Natural killer cell (primary cell): ENCODE data around the gene SLC9A8. TPM values are rescaled to one million over a fixed set of nuclear protein-coding genes. Genes with fewer than 3 reads are reported as not detected.

ENCODE experiments used
- ATAC-seq, 3 donors: fragments of 150-1000 bp in 2 of 3; fragments of 200-7000 bp in 1 of 3; cut with Tn5 transposase; 1 replicate in 1 of 3; 2 replicates in 2 of 3; pipeline ENCODE4 v1.10.0; 2021; ENCODE audit warnings: mild to moderate bottlenecking in 2 of 3, moderate library complexity in 2 of 3
- DNase-seq, 2 donors: peaks; one replicate each; pipeline versions ENCODE4 v3.0.0 to v3.0.0-alpha.2; 2013 to 2021; ENCODE audit warnings: mixed read lengths in 1 of 2
- H3K27ac ChIP-seq: one replicate; pipeline ENCODE4 v1.5.1; 2013; ENCODE audit warnings: mild to moderate bottlenecking, low read length
- H3K27me3 ChIP-seq: one replicate; pipeline ENCODE4 v1.6.1; 2013; ENCODE audit warnings: low read length; ENCODE audit not compliant: control insufficient read depth, insufficient read depth
- H3K36me3 ChIP-seq: one replicate; pipeline ENCODE4 v1.6.1; 2013; ENCODE audit warnings: low read length; ENCODE audit not compliant: control insufficient read depth, insufficient read depth
- H3K4me1 ChIP-seq: one replicate; pipeline ENCODE4 v1.6.1; 2013; ENCODE audit warnings: low read length; ENCODE audit not compliant: control insufficient read depth, insufficient read depth
- H3K4me3 ChIP-seq: one replicate; pipeline ENCODE4 v1.5.1; 2013; ENCODE audit warnings: low read length
- H3K9me3 ChIP-seq: one replicate; pipeline ENCODE4 v1.6.1; 2013; ENCODE audit warnings: low read length; ENCODE audit not compliant: control insufficient read depth, insufficient read depth
- H3K27ac Mint-ChIP-seq, 2 donors: one replicate each; pipeline ENCODE4 v1.8.0; 2022; ENCODE audit warnings: mild to moderate bottlenecking in 2 of 2, mixed read lengths in 2 of 2, moderate library complexity in 1 of 2
- H3K27me3 Mint-ChIP-seq, 2 donors: one replicate each; pipeline ENCODE4 v1.8.0; 2022; ENCODE audit warnings: low read depth in 2 of 2, mixed read lengths in 2 of 2
- H3K36me3 Mint-ChIP-seq: one replicate; pipeline ENCODE4 v1.8.0; 2022; ENCODE audit warnings: mixed read lengths
- H3K4me1 Mint-ChIP-seq, 2 donors: one replicate each; pipeline ENCODE4 v1.8.0; 2022; ENCODE audit warnings: mixed read lengths in 2 of 2
- H3K4me3 Mint-ChIP-seq: one replicate; pipeline ENCODE4 v1.8.0; 2022; ENCODE audit warnings: mild to moderate bottlenecking, moderate library complexity, mixed read lengths
- H3K9me3 Mint-ChIP-seq, 2 donors: one replicate each; pipeline ENCODE4 v1.8.0; 2022; ENCODE audit warnings: mixed read lengths in 2 of 2
- CTCF ChIP-seq: fragments of 200-600 bp; IDR thresholded peaks from one replicate; pipeline ENCODE4 v1.8.0; 2022; ENCODE audit warnings: antibody characterized with exemption
- WGBS: methylation state at CpG from one replicate; pipeline ENCODE4 v1.1.7; 2013; ENCODE audit warnings: missing lambda C conversion rate; ENCODE audit not compliant: insufficient coverage; 5-methylcytosine and 5-hydroxymethylcytosine counted together
- intact Hi-C: fragments of 100-400 bp; cut with micrococcal nuclease; formaldehyde crosslinking; loops from one replicate; pipeline ENCODE4 v1.14.2; 2022
- total RNA-seq, 4 donors: library from RNA; stranded (reverse); fragments of 120-200 nt in 1 of 4; gene quantifications; one replicate each; pipeline versions ENCODE4 v1.2.3 to v1.2.4, GENCODE V29; 2013 to 2022

SLC9A8 gene
- total RNA-seq, 3 donors from 2014 or later (not counting 1 experiment from before 2014, with no cell fraction given), result 54.5 to 68.7 (median 58.8) TPM

GRCh38 chr20:49889935-49890333 is 77.3 kb downstream of the SLC9A8 start:
- no peaks in the 10 kb centered on the region for H3K27me3 Mint-ChIP-seq
- no peaks in the 10 kb centered on the region for H3K27me3 ChIP-seq
- peaks cover 5 to 11% of the 10 kb centered on the region in 2 donors for H3K4me1 Mint-ChIP-seq
- ATAC-seq (no peak), DNase-seq (peak in 1 of 2 donors; percentile 43)
- peaks cover 18% of the 10 kb centered on the region for H3K4me1 ChIP-seq
- H3K36me3 Mint-ChIP-seq, result no peaks in the 10 kb centered on the region
- H3K27ac Mint-ChIP-seq, result peak overlapping the region; percentile 69 to 70
- H3K4me3 Mint-ChIP-seq, result no peak overlapping the region
- intact Hi-C loops, result no loop called here
- no peak overlapping the region for H3K4me3 ChIP-seq
- H3K27ac ChIP-seq, result no peak overlapping the region
- WGBS, result 81% methylated on average over 9 of the region's 9 CpGs
- peaks cover 29% of the 10 kb centered on the region for H3K36me3 ChIP-seq
- no peak for TF ChIP-seq CTCF
- no peaks in the 10 kb centered on the region for H3K9me3 Mint-ChIP-seq
- H3K9me3 ChIP-seq, result no peaks in the 10 kb centered on the region

- Histone ChIP-seq H3K4me3 (no peak overlapping the region), H3K4me1 (peaks cover 18% of the 10 kb centered on the region), H3K9me3 (no peaks in the 10 kb centered on the region), H3K27me3 (no peaks in the 10 kb centered on the region), H3K36me3 (peaks cover 25% of the 10 kb centered on the region), H3K27ac (no peak overlapping the region)
- Mint-ChIP-seq H3K27me3 (no peaks in the 10 kb centered on the region), H3K27ac (no peak overlapping the region), H3K36me3 (no peaks in the 10 kb centered on the region), H3K4me3 (no peak overlapping the region), H3K9me3 (no peaks in the 10 kb centered on the region), H3K4me1 (peaks cover 5 to 11% of the 10 kb centered on the region in 2 donors)
- no peak for ATAC-seq
- no peak for DNase-seq
- 86% methylated on average over 21 of the region's 21 CpGs for WGBS
- intact Hi-C loops, result no loop called here
- no peak for TF ChIP-seq CTCF
These were observed 78.1 kb downstream of the SLC9A8 start for GRCh38 chr20:49890471-49891361.

GRCh38 chr20:49891476-49892110 is 79.0 kb downstream of the SLC9A8 start:
- Histone ChIP-seq H3K27ac (no peak overlapping the region), H3K36me3 (peaks cover 23% of the 10 kb centered on the region), H3K27me3 (no peaks in the 10 kb centered on the region), H3K4me1 (peaks cover 18% of the 10 kb centered on the region), H3K4me3 (no peak overlapping the region), H3K9me3 (no peaks in the 10 kb centered on the region)
- H3K36me3 Mint-ChIP-seq, result no peaks in the 10 kb centered on the region
- 93% methylated on average over 12 of the region's 13 CpGs for WGBS
- no peak overlapping the region for H3K4me3 Mint-ChIP-seq
- H3K27ac Mint-ChIP-seq, result no peak overlapping the region
- DNase-seq (no peak), ATAC-seq (no peak)
- intact Hi-C loops, result no loop called here
- no peaks in the 10 kb centered on the region for H3K9me3 Mint-ChIP-seq
- H3K4me1 Mint-ChIP-seq, result peaks cover 5 to 15% of the 10 kb centered on the region in 2 donors
- no peaks in the 10 kb centered on the region for H3K27me3 Mint-ChIP-seq
- no peak for TF ChIP-seq CTCF
